Measurements from ENCODE around the gene CCDC90B. TPM values are rescaled to one million over a fixed set of nuclear protein-coding genes. Genes with fewer than 3 reads are reported as not detected.
"Not testable (repeated sequence)": the region's sequence is repeated elsewhere in the genome, so short reads cannot be mapped to it uniquely, and the experiment has no call there.

CCDC90B gene
- total RNA-seq, 1 donor from 2014 or later: 58.5 TPM

DNA sequence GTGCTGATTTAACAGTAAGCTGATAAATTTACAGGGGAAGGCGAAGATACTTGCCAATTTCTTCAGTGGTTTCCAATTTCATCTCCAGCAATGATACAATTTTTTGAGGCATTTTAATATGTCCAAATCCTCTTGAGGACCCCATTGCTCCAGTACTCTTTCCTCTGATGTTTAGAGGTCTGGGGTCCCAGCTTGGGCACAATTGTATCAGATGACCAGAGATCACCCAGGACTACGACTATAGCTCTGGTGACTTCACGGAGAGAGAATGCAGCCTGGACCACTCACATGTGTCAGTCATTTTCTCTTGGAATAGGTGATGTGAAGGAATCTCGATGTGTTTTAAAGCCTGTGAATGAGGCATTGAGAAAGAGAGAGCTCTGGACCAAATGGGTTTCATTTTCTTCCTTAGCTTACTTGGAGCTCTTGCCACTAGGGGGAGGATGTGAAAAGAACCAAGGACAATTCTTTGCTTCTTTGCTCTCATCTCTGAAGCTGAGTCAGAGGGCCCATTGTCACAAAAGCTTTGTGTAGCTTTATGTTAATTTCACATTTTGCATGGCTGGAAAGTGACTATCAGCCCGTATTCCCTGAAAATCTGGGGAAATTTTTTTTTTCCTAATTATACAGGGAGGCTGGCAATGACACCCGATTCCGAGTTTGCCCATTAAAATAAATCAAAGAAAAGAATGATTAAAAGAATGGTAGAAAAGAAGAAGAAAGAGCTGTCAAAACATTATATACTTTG lies 6.7 kb upstream of the CCDC90B start:
- DNase-seq (ENCODE audit: low read depth in 2 of 2): peak; percentile 60 to 66

DNA sequence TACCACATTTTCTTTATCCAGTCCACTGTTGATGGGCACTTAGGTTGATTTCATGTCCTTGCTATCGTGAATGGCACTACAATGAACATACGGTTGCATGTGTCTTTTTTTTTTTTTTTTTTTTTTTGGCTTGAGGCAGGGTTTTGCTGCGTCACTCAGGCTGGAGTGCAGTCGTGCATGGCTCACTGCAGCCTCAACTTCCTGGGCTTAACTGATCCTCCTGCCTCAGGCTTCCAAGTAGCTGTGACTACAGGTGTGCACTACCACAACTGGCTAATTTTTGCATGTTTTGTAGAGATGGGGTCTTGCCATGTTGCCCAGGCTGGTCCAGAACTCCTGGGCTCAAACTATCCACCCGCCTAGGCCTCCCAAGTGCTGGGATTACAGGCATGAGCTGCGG lies 1.5 kb upstream of the CCDC90B start:
- no peak for DNase-seq (ENCODE audit: low read depth in 2 of 2)

DNA sequence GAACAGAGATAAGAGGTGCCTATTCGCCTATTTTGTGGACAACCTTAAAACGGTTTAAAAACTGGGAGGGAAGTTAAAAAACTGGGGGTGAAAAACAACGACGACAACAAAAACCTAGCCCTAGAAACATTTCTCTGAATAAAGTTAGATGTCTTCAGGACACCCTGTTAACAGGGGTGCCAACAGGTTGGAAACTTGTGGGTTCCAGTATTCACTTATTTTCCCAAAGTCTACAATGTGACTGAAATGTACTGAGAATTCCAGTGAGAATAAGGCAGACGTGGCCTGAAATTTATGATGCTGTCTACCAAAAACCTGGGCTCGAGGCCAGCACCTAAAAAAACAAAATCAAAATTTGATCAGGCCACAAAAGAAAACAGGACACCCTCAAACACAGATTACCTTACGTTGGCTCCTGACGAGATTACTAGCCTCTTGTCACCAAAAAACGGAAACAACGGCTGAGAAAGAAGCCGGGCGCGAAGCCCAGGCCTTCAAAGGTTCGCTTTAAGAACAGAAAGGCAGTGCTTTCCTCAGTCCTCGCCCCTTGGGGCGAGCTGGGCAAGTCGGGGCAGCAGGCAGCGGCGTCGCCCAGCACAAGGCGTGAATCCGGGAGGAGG lies 906 bp downstream of the CCDC90B start:
- peak in 1 of 2 donors; percentile 1 for DNase-seq (ENCODE audit: low read depth in 2 of 2)

DNA sequence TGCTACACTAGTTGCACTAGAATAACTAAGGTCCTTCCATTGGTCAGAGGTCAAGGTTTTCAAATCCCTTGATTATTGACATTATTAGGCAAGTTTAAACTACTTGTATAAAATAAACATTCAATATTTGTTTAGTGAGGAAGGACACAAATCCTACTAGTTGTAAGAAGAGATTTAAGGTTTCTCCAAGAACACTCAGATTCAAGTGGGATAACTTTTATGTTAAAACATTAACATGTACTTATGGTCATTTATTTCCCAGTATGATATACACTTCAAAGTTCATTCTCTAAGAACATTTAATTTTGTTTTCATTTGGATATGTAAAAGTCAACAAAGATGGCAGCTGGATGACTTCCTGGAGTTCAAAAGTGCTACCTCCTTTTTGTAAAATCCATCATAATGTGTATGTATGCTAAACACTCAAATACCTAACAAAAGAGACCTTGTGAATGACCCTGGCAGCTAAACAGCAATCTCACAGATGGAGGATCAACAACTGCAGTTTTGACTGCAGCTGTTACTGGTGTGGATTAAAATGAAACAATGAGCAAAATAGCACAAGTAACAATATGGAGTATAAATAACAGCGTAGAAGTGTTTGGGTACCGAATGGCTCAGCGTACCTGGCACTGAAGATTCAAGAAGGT lies 1.5 kb downstream of the CCDC90B start:
- DNase-seq (ENCODE audit: low read depth in 2 of 2): peak; percentile 9 to 19

DNA sequence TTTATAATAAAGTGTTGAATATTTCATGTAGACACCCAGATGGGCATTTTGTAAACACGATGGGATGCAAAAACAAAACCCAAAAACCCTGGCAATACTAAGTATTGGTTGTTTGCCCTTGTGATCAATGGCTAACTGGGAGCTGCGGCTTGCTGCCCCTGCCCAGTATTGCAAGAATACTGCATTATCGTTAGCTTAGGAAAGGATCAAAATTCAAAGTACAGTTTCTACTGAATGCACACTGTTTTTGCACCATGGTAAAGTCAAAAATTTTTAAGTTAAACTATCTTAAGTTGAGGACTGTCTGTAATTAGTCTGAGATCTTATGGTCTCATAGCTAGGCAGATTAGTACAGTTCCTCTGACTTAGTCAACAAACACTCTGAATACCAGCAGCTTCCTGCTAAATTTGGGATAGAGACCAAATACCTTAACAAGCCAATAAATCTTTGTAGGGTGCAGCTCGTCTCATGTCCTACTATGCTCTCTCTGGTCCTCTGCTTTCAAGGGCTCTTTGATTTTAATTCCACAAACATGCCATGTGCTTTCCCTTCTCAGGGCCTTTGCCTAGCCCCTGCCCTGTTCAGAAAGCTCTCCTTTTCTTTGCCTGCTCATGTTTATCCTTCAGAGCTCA lies 4.0 kb downstream of the CCDC90B start:
- no peak for DNase-seq (ENCODE audit: low read depth in 2 of 2)

DNA sequence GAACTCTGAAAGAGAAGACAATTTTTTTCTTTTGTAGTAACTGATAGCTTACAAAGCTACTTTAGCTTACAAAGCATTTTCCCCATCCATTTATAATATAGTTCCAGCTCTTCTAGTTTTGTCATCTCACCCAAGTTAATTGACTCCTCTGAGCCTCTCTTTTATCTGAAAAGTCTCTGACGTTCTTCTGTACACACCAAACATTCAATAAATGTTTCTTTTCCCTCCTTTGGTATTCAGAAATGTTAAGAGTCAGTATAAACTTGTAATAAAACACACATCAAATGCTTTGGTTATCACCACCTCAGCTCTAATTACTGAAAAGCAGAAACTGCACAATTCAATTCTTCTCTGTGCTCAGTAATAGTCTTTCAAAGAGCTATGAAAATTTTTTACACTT lies 5.9 kb downstream of the CCDC90B start:
- no peak for DNase-seq (ENCODE audit: low read depth in 2 of 2)

DNA sequence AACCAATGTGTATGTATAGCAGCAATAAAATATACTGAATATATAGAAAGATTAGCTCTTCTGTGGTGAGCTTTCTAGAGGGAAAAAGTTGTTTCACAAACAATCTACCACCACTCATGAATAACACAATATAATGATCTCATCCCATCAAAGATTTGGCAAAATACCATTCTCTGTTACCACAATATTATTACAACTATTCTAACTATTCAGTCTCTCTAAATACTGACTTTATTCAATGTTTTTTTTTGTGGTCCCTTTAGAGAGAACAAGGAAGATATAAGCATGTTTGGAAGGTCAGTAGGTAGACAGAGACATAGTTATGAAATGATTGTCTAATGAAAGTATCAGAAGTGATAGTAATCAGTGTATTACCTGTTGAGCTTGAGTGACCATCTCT lies 7.8 kb downstream of the CCDC90B start:
- no peak for DNase-seq (ENCODE audit: low read depth in 2 of 2)

DNA sequence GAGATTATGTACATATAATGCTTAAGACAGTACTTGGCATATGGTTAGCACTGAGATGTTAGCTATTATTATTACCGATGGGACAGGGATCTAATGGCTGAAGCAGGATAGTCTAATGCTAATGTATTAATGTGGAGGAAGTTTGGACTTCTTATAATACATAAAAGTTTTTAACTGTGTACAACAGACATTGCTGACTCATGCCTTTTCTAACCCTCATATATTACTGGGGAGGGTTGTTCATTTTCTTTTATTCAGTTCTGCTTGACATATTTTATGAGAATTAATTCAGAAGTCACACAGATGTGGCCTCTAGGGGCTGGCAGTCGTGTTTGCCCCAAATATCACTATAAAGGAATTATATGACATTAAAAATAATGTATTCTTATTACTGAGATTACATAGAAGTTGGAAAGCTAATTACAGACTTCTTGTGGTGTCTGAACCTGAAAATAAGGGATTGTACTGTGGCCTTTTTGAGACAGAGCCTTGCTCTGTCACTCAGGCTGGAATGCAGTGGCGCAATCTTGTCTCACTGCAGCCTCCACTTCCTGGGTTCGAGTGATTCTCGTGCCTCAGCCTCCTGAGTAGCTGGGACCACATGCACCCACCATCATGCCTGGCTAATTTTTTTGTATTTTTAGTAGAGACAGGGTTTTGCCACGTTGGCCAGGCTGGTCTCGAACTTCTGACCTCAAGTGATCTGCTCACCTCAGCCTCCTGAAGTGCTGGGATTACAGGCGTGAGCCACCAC lies 10.1 kb downstream of the CCDC90B start:
- DNase-seq (ENCODE audit: low read depth in 2 of 2): no peak

DNA sequence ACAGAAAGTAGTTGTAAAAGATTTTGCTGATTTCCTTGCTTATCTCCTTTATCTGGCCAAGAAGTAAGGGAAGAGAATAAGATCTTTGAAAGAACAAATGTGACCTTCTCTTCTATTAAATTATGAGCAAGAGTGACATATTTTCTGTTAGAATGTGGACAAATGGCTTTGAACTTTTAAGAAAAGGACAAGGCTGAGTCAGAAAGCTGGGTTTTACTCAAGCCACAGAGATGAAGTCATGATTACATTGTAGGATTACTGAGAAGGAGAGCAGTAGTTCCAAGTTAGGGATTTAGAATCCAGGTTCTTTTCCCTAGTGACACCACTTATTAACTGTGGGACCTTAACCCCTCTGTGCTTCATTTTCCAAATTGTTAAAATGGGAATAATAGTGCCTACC lies 13.5 kb downstream of the CCDC90B start:
- peak in 1 of 2 donors; percentile 56 for DNase-seq (ENCODE audit: low read depth in 2 of 2)

DNA sequence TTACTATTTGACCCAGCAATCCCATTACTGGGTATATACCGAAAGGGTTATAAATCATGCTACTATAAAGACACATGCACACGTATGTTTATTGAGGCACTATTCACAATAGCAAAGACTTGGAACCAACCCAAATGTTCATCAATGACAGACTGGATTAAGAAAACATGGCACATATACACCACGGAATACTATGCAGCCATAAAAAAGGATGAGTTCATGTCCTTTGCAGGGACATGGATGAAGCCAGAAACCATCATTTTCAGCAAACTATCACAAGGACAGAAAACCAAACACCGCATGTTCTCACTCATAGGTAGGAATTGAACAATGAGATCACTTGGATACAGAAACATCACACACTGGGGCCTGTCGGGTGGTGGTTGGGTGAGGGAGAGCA lies 14.4 kb downstream of the CCDC90B start:
- DNase-seq (ENCODE audit: low read depth in 2 of 2): not testable (repeated sequence)

DNA sequence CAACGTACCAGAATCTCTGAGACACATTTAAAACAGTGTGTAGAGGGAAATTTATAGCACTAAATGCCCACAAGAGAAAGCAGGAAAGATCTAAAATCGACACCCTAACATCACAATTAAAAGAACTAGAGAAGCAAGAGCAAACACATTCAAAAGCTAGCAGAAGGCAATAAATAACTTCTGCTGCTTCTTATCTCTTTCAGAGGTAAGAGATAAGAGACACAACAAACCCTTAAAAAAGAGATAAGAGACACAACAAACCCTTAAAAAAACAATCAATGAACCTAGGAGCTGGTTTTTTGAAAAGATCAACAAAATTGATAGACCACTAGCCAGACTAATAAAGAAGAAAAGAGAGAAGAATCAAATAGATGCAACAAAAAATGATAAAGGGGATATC lies 17.1 kb downstream of the CCDC90B start:
- DNase-seq (ENCODE audit: low read depth in 2 of 2): not testable (repeated sequence)

DNA sequence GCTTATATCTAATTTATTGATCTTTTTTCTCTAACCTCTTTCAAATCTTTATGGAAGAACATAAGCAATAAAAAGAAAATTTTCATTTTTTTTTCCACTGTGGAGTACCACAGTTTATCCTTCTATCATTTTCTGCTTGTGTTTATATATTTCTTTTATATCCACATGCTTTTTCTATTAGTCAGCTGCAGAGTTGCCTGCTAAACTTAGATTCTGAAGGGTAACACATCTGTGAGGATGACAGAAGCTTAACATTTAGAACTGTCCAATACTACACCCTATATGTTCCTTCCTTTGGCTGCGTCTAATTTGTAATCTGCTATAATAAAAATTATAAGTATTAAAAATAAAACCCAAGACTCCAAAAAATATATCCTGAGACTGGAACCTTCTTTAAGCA lies 20.8 kb downstream of the CCDC90B start:
- no peak for DNase-seq (ENCODE audit: low read depth in 2 of 2)

DNA sequence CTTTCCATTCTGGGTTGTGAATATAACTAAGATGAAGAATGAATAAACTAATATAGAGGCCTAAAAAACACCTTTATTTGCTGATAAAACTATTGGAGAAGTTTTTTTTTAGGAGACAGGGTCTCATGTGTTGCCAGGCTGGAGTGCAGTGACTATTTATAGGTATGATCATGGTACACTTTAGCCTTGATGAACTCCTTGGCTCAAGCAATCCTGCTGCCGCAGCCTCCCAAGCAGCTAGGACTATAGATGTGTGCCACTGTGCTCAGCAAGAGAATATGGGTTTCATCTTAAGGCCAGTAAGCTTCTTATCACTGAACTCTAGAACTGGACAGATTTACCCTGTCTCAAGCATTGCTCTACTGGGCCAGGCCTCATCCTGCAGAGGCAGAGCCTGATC lies 26.6 kb downstream of the CCDC90B start:
- no peak for DNase-seq (ENCODE audit: low read depth in 2 of 2)

DNA sequence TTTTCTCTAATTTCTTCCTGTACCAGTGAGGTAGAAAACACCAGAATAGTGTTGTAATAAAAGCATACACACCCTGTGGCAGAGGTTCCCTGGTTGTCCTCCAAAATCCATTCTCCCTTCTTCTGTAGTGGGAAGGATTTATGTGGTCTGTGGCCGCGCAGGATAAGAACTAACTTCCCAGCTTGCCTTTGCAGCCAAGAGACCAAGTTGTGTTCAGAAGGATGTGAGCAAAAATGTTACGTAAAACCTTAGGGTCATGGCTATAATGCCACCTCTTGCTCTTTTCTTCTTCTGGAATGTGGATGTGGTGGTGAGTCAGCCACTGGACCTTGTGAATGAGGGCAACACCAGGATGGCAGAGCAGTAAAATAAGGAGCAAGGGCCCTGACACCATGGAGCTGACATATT lies 28.4 kb downstream of the CCDC90B start:
- DNase-seq (ENCODE audit: low read depth in 2 of 2): peak in 1 of 2 donors; percentile 85

DNA sequence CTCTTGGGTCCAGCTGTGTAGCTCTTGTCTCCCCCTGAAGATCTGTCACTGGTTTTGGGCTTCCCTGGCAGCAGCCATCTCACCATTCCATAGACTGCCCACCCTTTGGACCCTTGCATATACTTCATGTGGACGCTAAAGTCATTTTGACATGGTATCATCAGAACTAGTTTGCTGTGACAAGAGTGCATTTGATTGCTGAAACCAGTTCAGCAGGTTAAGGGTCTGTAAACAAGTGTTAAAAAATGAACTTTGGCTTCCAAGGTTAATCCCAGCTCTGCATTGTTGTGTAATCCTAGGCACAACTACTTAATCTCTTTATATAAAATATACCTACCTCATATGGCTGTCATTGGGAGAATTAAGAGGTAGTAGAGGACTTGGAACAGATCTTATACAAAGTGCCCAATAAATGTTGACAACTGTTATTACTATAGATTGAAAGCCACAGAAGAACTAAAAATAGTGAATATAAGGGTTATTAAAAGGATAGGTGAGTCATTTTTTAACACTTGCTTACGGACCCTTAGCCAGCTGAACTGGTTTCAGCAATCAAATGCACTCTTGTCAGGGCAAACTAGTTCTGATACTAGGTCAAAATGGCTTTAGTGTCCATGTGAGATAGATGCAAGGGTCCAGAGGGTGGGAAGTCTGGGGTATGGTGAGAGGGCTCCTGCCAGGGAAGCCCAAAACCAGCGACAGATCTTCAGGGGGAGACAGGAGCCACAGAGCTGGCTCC lies 29.4 kb downstream of the CCDC90B start:
- no peak for DNase-seq (ENCODE audit: low read depth in 2 of 2)

DNA sequence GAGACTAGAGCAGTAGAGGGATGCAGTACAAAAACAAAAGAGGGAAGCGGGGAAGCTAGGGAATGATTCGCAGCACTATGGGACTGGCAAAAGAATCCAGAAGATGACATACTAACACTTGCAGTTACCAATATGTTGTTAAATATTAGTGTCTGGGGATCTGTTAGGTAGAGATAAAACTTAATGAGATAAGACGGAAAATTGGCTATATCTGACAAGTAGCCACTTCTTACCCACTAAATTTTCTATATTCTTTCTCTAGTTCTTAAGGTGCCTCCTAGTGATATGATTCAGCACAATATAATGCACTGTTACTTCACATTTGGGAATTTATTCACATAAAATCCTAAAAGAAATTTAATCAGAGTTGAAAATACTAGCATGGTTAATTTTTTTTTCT lies 30.8 kb downstream of the CCDC90B start:
- DNase-seq (ENCODE audit: low read depth in 2 of 2): no peak

DNA sequence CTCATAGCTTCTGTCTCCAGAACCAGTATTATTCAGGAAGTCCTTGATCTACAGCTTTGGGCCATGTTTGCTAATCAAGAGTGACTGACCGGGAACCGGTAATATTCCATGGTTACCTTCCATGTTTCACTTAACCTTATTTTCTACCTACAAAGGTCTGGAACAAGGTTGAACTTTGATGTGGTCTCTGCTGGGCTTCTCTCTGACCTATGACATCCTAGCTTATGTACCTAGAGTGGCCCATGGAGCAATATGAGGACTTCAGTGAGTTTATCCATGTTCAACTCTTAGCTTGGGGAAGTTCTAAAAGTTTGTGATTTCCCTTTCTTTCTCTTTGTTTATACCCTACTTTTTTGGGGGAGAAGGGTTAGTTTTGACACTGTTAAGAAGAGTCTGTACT lies 33.2 kb downstream of the CCDC90B start:
- DNase-seq (ENCODE audit: low read depth in 2 of 2): no peak

DNA sequence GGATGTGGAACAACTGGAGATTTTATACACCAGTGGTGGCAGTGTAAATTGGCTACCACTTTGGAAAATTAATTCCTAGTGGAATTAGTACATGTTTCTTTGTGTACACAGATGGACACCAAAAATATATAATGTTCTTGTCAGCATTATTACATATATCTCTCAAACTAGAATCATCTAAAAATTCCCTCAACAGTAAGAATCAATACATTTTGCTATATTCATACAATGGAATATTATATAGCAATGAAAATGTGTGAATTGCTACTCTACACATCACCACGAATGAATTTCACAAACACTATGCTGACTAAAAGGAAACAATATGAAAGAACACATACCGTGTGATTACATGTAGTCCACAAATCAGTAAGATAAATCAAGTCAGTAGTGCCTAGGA lies 33.9 kb downstream of the CCDC90B start:
- no peak for DNase-seq (ENCODE audit: low read depth in 2 of 2)

DNA sequence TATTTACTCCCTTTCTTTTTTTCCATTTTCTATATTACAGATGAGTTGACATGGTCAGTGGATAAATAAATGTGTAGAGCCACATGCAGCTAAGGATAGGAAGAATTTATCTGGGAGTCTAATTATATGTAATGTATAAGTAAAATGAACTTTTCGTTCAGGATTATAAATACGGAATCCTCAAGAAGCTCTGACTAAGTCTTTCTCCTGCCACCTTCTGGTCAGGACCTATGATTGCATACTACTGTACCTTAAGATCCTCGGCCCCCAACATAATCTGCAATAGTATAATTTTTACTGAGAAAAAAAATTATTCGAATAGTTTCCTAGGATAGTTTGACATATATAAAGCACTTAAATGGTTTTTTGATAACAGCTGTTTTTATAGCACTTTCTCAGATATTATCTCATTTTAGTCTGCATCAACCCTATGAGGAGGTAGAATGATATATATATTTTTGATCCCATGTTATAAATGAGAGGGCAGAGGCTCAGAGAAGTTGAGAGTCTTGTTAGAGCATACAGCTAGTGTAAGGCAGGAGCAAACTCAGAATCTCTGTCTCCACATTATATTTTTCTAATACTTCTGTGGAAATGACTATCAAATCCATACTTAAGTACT lies 36.1 kb downstream of the CCDC90B start:
- peak; percentile 58 to 71 for DNase-seq (ENCODE audit: low read depth in 2 of 2)

DNA sequence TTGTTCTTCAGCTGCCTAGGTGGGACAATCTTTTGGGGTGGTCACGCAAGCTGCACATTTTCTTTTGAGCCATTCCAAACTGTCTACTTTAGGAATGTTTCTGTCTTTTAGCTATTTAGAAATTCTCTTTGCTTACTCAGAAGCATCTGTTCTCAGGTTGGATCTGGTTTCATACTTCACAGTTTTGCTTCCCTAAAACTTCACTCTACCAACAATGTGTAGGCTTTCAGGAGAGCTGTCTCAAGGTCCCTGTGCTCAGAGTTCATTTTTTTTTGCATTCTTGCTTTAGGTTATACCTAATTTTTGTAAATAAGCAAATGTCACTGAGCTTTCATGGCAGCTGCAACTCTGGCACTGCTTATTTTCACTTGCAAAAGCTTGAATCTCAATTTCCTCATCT lies 36.7 kb downstream of the CCDC90B start:
- no peak for DNase-seq (ENCODE audit: low read depth in 2 of 2)

Data from lung microvascular endothelial cell (primary cell).